Liver (tissue), 4 donors: Measurements from ENCODE around the gene KIAA0513. TPM values are rescaled to one million over a fixed set of nuclear protein-coding genes. Genes with fewer than 3 reads are reported as not detected.

Experiments
- polyA plus RNA-seq, 2 donors: library from polyadenylated mRNA; stranded (reverse) in 1 of 2; unstranded in 1 of 2; fragments of 200-250 nt in 1 of 2; fragments of >200 nt in 1 of 2; fragmentation: Nextera tagmentation in 1 of 2; extraction: Ambion mirVana in 1 of 2; gene quantifications; one replicate each; pipeline versions ENCODE4 v1.2.1 to v1.2.3, GENCODE V29; 2013 to 2015
- total RNA-seq, 2 donors: library from RNA; depleted of rRNA; stranded (reverse); fragments of >200 nt; gene quantifications; one replicate each; pipeline ENCODE4 v1.2.3, GENCODE V29; 2014
- donor health status: healthy.
- donor health status: healthy.
- donor health status: healthy.

KIAA0513 gene
- total and polyA plus RNA-seq, 4 donors, result 1.5 to 5.9 (median 2.9) TPM

Other genes starting within 250 kb of the KIAA0513 start
- gene CRISPLD2, start 207.8 kb upstream of the KIAA0513 start, total RNA-seq, result 10 to 100 TPM in 1 of 2 donors, 1 to 10 TPM in 1; 3.4 to 14.8 TPM
- 1 to 10 TPM; 2.6 to 4.9 TPM for gene CRISPLD2, start 207.8 kb upstream of the KIAA0513 start, polyA plus RNA-seq
- 10 to 100 TPM; 14.5 to 14.9 TPM for gene ZDHHC7, start 16.3 kb upstream of the KIAA0513 start, total RNA-seq
- 1 to 10 TPM; 2.5 to 9.7 TPM for gene ZDHHC7, start 16.3 kb upstream of the KIAA0513 start, polyA plus RNA-seq
- not detected for gene CIBAR2, start 84.7 kb downstream of the KIAA0513 start, total RNA-seq
- gene CIBAR2, start 84.7 kb downstream of the KIAA0513 start, polyA plus RNA-seq, result not detected